Aorta (tissue), 5 donors: ENCODE measurements around the gene GRIA1. TPM values are rescaled to one million over a fixed set of nuclear protein-coding genes. Genes with fewer than 3 reads are reported as not detected.
A peak's percentile ranks its signal among the peaks of the same experiment; 100 is the strongest.

ENCODE experiments used
- ATAC-seq: fragments of 200-7000 bp; cut with Tn5 transposase; one replicate; pipeline ENCODE4 v1.9.1; 2022; ENCODE audit warnings: moderate library complexity; ENCODE audit not compliant: low FRiP score
- DNase-seq, 2 donors: peaks; one replicate each; pipeline ENCODE4 v3.0.0-alpha.2; 2020
- H3K27ac ChIP-seq, 2 donors: one replicate each; pipeline ENCODE4 v1.5.1; 2013; ENCODE audit warnings: low read length in 2 of 2, mild to moderate bottlenecking in 2 of 2, moderate library complexity in 2 of 2, control low read depth in 1 of 2, inconsistent platforms in 1 of 2, low read depth in 1 of 2
- H3K27me3 ChIP-seq, 2 donors: one replicate each; pipeline ENCODE4 v1.6.1; 2013; ENCODE audit warnings: control low read depth in 1 of 2, low read length in 1 of 2, mild to moderate bottlenecking in 1 of 2, moderate library complexity in 1 of 2; ENCODE audit not compliant: insufficient read depth in 2 of 2, control insufficient read depth in 1 of 2
- H3K36me3 ChIP-seq, 2 donors: one replicate each; pipeline ENCODE4 v1.6.1; 2013; ENCODE audit warnings: control low read depth in 1 of 2, low read length in 1 of 2, mild to moderate bottlenecking in 1 of 2; ENCODE audit not compliant: insufficient read depth in 2 of 2, control insufficient read depth in 1 of 2
- H3K4me1 ChIP-seq, 2 donors: one replicate each; pipeline ENCODE4 v1.6.1; 2013; ENCODE audit warnings: low read length in 2 of 2, control low read depth in 1 of 2, mild to moderate bottlenecking in 1 of 2, moderate library complexity in 1 of 2; ENCODE audit not compliant: insufficient read depth in 2 of 2, control insufficient read depth in 1 of 2
- H3K4me3 ChIP-seq, 2 donors: one replicate each; pipeline ENCODE4 v1.5.1; 2013; ENCODE audit warnings: low read length in 2 of 2, control low read depth in 1 of 2, mild to moderate bottlenecking in 1 of 2
- H3K9me3 ChIP-seq: one replicate; pipeline ENCODE4 v1.6.1; 2013; ENCODE audit warnings: mild to moderate bottlenecking, low read length; ENCODE audit not compliant: control insufficient read depth
- WGBS, 2 donors: extraction: QIAGEN DNeasy Blood & Tissue Kit; methylation state at CpG; one replicate each; pipeline ENCODE4 v1.1.7; 2013; 5-methylcytosine and 5-hydroxymethylcytosine counted together
- intact Hi-C, 2 donors: fragments of 100-400 bp; cut with DNase I; formaldehyde crosslinking; loops; one replicate each; pipeline versions ENCODE4 v1.14.2 to v1.15.0; 2022
- polyA plus RNA-seq, 2 donors: library from polyadenylated mRNA; stranded (reverse); fragments of 200-250 nt; gene quantifications; one replicate each; pipeline ENCODE4 v1.2.3, GENCODE V29; 2013
- total RNA-seq, 2 donors: library from RNA; stranded (reverse); fragmentation: NEBNext Ultra II Directional; extraction: Animal tissue kit (Norgen Biotek cat#: 25700); gene quantifications; one replicate each; pipeline ENCODE4 v1.2.1, GENCODE V29; 2021
- donor health status: healthy with polysubstance abuse.
- donor health status: Bipolar disorder and iron deficiency.
- donor health status: DM: no; HTN: no; CAD: no.
- donor health status: DM: no; HTN: no; CAD: no.
- donor health status: DM: yes; HTN: yes; CAD: no.

The GRIA1 gene
- total and polyA plus RNA-seq, 4 donors: 6.3 to 20.2 (median 7.0) TPM

DNA sequence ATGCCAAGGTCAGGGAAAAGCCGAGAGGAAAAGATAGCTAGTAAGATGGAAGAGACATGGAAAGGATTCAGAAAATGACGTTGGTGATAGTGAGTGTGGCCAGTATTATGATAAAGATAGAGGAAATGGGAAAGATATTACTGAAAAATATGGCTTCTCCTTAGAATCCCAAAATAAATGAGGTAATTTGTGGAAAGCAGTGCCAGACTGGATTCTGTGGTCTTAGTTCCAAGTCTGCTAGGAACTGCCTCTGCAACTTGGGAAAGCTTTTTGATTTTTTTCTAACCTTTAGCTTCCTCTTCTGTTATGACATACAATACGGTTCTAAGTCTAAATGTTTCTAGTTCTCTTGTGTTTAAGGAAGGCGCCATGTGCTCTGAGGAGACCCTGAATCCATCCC lies 54.2 kb downstream of the GRIA1 start:
- H3K9me3 ChIP-seq: no peaks in the 10 kb centered on the region
- ATAC-seq (no peak), DNase-seq (no peak)
- no peak overlapping the region for H3K4me3 ChIP-seq
- 27 to 34% methylated on average over 4 of the region's 4 CpGs for WGBS, 2 donors
- no peaks in the 10 kb centered on the region for H3K36me3 ChIP-seq
- intact Hi-C loops: no loop called here
- H3K27ac ChIP-seq: no peak overlapping the region
- H3K27me3 ChIP-seq: no peaks in the 10 kb centered on the region
- no peaks in the 10 kb centered on the region for H3K4me1 ChIP-seq

DNA sequence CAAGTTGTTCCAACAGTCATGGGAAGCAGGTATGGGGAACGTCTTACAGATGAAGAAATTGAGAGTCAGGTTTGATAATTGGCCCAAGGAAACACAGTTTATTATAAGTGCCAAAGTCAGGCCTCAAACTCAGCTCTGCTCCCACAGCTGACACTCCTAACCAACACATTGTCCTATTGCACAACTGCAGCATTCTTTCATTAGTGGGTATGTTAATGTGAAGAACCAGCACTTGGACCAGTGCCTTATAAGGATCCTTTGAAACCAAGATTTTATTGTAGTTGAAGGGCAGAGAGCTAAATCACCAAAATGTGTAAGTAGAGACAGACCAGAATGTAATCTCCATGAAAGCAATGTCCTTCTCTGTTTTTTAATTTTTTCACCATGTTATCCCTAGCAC lies 56.1 kb downstream of the GRIA1 start:
- ATAC-seq (no peak), DNase-seq (no peak)
- Histone ChIP-seq H3K27ac (no peak overlapping the region), H3K9me3 (no peaks in the 10 kb centered on the region), H3K4me3 (no peak overlapping the region), H3K4me1 (peaks cover 0 to 1% of the 10 kb centered on the region in 2 donors), H3K36me3 (no peaks in the 10 kb centered on the region), H3K27me3 (no peaks in the 10 kb centered on the region)
- 75 to 88% methylated on average over 1 of the region's 1 CpG for WGBS, 2 donors
- intact Hi-C loops: no loop called here

DNA sequence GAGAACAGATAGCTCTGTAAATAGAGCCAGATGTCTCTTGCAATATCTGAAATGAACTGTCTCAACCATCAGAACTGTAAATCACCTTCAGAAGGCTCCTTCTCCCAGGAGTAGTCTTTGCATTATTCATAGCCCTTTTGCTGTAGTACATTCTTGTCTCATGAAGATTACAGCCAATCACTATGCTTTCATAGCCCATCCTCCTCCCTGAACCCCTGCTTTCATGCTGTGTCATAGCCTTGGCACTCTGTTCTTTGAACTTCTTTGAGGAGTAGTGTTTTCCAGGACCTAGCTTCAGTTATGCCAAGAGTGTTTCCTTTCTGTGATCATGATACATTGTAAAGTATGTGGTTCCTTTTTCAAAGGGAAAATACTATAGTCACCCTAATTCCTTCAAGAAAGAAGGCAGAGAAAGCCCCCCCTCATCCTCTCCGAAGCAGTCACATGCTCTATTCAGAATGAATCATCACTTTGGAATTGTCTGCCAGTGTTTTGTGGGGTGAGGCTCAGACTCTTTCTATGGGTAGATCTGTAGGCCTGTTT lies 61.1 kb downstream of the GRIA1 start:
- Histone ChIP-seq H3K36me3 (no peaks in the 10 kb centered on the region), H3K27me3 (no peaks in the 10 kb centered on the region), H3K27ac (peak overlapping the region in 1 of 2 donors; percentile 64), H3K4me1 (peaks cover 3 to 7% of the 10 kb centered on the region in 2 donors), H3K9me3 (no peaks in the 10 kb centered on the region), H3K4me3 (no peak overlapping the region)
- WGBS, 2 donors: 0 to 1% methylated on average over 1 of the region's 1 CpG
- peak; percentile 81 for ATAC-seq
- no peak for DNase-seq
- intact Hi-C loops: loop anchor here in 1 of 2 donors (10.0 kb wide), 2 partner anchors 47 to 917 kb away; no protein-coding TSS in a partner anchor

DNA sequence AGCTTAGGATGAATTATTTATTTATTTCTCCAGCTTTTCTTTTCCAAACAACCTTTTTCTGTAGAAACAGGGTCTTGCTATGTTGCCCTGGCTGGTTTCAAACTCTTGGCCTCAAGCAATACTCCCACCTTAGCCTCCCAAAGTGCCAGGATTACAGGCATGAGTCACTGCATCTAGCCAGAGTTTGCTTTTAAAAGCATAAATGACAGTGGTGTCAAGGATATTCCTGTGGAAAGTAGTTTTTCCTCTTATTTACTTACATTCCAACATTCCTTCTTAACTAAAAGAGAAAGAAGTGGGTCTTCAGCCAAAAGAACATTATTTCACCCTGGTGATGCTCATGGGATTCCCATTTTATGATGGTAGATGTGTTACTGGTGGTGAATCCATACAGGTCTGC lies 62.4 kb downstream of the GRIA1 start:
- intact Hi-C loops: loop anchor here in 1 of 2 donors (10.0 kb wide), 2 partner anchors 48 to 918 kb away; no protein-coding TSS in a partner anchor
- Histone ChIP-seq H3K27me3 (no peaks in the 10 kb centered on the region), H3K36me3 (no peaks in the 10 kb centered on the region), H3K4me3 (no peak overlapping the region), H3K9me3 (no peaks in the 10 kb centered on the region), H3K4me1 (peaks cover 3 to 7% of the 10 kb centered on the region in 2 donors), H3K27ac (peak overlapping the region in 1 of 2 donors; percentile 51)
- DNase-seq: no peak
- ATAC-seq: no peak

DNA sequence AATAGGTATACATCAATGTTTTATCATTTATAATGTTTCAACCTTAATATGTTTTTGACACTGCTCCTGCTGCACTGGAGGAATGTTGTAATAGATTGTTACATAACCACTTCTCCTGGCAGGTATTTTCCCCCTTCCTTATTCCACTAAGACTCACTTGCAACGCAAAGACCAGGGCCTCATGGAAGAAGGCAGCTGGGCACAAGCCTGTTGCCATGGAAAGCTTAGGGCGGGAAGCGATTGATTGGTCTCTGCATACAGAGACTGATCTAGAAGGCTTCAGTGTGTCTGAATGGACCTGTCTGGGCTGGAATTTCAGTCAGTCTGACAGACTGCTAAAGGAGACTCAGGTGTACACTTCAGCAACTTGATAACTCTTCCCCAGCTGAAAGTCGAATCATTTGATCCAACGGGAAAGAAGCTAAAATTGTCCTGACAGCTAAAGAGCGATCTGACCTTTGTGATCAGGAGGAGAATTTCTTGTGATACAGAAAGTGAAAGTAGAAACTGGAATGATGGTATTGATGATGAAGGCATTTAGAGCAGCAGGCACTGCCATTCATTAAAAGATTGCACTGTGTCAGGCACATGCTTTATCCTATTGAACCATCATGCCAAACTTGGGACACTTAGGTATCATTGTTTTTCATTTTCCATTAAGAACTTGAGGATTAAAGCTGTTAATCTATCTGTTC lies 65.1 kb downstream of the GRIA1 start:
- WGBS, 2 donors: 91 to 92% methylated on average over 6 of the region's 6 CpGs
- intact Hi-C loops: loop anchor here in 1 of 2 donors (10.0 kb wide), 2 partner anchors 51 to 921 kb away; no protein-coding TSS in a partner anchor
- Histone ChIP-seq H3K4me1 (peaks cover 5 to 7% of the 10 kb centered on the region in 2 donors), H3K27ac (peak overlapping the region in 1 of 2 donors; percentile 18), H3K36me3 (no peaks in the 10 kb centered on the region), H3K9me3 (no peaks in the 10 kb centered on the region), H3K4me3 (no peak overlapping the region), H3K27me3 (no peaks in the 10 kb centered on the region)
- no peak for DNase-seq
- ATAC-seq: no peak

DNA sequence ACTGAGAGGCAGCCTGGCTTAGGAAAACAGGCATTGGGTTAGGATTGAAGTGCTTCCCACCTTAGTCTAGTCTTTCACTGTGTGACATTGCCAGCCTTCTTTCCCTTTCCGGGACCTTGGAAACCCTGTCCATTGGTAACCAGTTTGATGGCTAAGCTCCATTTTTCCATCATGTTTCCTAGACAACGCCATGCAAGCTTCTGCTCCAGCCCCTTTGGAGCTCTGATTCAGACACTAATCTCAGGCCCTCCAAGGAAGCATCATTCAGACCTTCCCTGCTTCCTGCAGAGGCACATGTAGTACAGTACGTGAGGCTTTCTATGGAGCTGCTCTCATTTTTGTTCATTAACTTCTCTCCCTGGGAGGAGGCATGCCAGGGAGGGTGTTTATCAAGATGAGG lies 68.5 kb downstream of the GRIA1 start:
- Histone ChIP-seq H3K36me3 (no peaks in the 10 kb centered on the region), H3K9me3 (no peaks in the 10 kb centered on the region), H3K27ac (no peak overlapping the region), H3K4me3 (no peak overlapping the region), H3K27me3 (no peaks in the 10 kb centered on the region), H3K4me1 (peaks cover 0 to 3% of the 10 kb centered on the region in 2 donors)
- WGBS, 2 donors: 88 to 98% methylated on average over 3 of the region's 3 CpGs
- ATAC-seq: no peak
- no peak for DNase-seq
- intact Hi-C loops: loop anchor here in 1 of 2 donors (10.0 kb wide), 2 partner anchors 54 to 924 kb away; no protein-coding TSS in a partner anchor

DNA sequence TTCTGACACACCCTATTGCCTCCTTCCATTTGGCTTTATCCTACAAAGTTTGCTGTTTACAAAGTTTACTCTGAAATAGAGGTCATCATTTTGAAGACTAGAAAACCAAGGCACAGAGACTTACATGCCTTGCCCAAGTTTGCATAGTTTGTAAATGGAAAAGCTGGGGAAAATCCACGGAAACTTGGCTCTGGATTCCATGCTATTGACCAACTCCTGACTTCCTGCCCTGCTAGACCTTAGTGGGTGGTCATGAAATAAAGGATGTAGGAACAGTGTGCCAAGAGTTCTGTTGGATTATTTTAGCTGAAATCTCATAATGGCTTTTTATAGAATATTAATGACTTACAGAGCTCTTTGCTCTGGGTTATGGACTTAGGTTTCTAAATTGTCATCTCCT lies 69.5 kb downstream of the GRIA1 start:
- no peaks in the 10 kb centered on the region for H3K36me3 ChIP-seq
- H3K4me3 ChIP-seq: no peak overlapping the region
- 0 to 7% methylated on average over 1 of the region's 1 CpG for WGBS, 2 donors
- H3K27me3 ChIP-seq: no peaks in the 10 kb centered on the region
- H3K4me1 ChIP-seq: peaks cover 0 to 3% of the 10 kb centered on the region in 2 donors
- ATAC-seq (peak; percentile 47), DNase-seq (no peak)
- intact Hi-C loops: loop anchor here (5.0 to 10.0 kb wide), 4 partner anchors 55 to 925 kb away; no protein-coding TSS in a partner anchor
- H3K9me3 ChIP-seq: no peaks in the 10 kb centered on the region
- peak overlapping the region in 1 of 2 donors; percentile 30 for H3K27ac ChIP-seq

DNA sequence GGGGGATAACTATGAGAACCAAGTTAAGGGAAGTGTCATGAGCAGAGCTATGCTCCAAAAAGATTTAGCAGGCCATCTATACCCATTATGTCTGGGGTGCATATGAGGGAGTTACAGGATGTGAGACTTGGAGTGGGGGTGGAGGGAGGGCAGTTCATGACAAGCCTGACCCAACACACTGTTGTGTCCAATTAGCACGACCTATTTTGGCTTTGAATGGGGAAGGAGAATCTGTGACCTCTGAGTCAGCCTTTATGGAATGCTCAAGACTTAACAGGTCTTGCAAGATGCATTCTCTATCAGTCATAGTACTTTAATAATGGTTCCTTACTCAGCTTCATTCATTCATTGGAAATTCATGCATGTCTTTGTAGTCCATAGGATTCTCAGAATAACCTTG lies 71.7 kb downstream of the GRIA1 start:
- no peak overlapping the region for H3K4me3 ChIP-seq
- DNase-seq: no peak
- H3K27ac ChIP-seq: no peak overlapping the region
- no peaks in the 10 kb centered on the region for H3K27me3 ChIP-seq
- WGBS, 2 donors: 52 to 56% methylated on average over 1 of the region's 1 CpG
- H3K4me1 ChIP-seq: peaks cover 0 to 3% of the 10 kb centered on the region in 2 donors
- intact Hi-C loops: loop anchor here (5.0 to 10.0 kb wide), 3 partner anchors 115 to 927 kb away; no protein-coding TSS in a partner anchor
- H3K9me3 ChIP-seq: no peaks in the 10 kb centered on the region
- ATAC-seq: no peak
- H3K36me3 ChIP-seq: no peaks in the 10 kb centered on the region

DNA sequence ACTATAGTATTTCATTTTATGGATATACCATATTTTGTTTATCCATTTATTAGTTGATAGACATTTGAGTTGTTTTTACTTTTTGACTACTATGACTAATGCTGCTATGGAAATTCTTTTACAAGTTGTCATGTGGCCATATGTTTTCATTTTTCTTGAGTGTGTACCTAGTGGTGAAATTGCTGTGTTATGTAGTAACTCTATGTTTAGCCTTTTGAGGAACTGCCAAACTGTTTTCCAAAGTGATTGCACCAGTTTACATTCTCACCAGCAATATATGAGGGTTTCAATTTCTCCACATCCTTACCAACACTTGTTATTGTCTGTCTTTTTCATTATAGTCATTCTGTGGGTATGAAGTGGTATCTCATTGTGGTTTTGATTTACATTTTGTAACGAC lies 75.4 kb downstream of the GRIA1 start:
- WGBS, 2 donors: 85 to 90% methylated on average over 1 of the region's 1 CpG
- Histone ChIP-seq H3K27me3 (no peaks in the 10 kb centered on the region), H3K4me1 (peaks cover 8 to 12% of the 10 kb centered on the region in 2 donors), H3K9me3 (no peaks in the 10 kb centered on the region), H3K36me3 (no peaks in the 10 kb centered on the region), H3K4me3 (no peak overlapping the region), H3K27ac (no peak overlapping the region)
- intact Hi-C loops: loop anchor here (5.0 to 10.0 kb wide), 3 partner anchors 171 to 931 kb away; no protein-coding TSS in a partner anchor
- DNase-seq (no peak), ATAC-seq (no peak)
